GM21619 (cell line): Measurements from ENCODE around the gene SPATA31D1.

Source experiments
- ATAC-seq: cut with Tn5 transposase; IDR thresholded peaks from one replicate; pipeline ENCODE4 v1.9.1; 2021; ENCODE audit not compliant: unreplicated experiment

SPATA31D1 gene

DNA sequence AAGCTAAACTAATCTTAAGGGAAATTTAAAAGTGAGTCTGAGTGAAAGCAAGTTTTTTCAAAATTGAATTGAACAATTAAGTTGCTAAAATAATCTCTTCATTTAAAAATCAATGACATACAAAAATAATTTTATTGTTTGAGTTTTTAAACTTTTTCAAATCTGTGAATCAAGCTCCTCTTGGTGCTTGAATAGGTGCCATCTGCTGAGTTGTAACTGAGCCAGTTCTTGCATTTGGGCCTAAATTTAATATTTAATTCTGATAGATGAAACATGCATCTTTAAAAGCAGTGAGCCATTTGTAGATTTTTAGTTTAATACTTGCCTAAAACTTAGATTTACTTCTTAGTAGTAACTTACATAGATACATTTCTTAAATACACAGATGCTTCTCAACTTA, 31.8 kb downstream of the SPATA31D1 start:
- no peak for ATAC-seq

DNA sequence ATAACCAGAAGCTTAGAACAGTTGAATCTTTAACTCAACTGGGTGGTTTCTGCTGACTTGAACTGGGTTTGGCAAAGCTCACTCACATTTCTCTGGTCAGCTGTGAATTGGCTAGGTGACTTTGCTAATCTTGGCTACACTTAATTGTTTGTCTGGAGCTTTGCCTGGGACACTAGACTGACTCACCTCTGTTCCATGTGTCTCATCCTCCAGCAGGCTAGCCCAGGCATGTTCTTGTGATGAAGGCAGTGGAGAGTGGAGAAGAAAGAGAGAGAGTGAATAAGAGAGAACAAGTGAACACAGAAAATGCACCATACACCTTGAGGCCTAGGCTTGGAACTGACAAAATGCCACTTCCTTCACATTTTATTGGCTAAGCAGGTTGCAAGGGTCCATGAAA, 32.6 kb downstream of the SPATA31D1 start:
- no peak for ATAC-seq

DNA sequence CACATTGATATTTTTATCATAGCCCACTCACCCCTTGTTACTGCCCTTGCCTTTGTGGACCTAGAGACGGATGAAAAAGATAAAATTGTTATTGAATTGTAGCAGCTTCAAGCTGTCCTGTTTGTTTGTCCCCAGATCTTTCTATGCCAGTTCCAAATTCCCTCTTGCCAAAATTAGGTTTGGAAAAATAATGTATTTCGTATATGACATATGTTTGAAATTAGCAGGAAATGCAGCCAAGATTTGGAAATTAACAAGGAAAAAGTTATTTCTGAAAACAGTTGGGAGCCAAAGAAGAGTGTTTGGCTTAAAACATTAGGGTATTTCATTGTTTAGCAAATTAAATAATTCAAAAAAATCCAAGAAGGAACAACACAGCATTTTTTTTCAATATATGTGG, 33.5 kb downstream of the SPATA31D1 start:
- no peak for ATAC-seq

- ATAC-seq = no peak
Observed at GRCh38 chr9:82024908-82025307, 36.3 kb downstream of the SPATA31D1 start.

DNA sequence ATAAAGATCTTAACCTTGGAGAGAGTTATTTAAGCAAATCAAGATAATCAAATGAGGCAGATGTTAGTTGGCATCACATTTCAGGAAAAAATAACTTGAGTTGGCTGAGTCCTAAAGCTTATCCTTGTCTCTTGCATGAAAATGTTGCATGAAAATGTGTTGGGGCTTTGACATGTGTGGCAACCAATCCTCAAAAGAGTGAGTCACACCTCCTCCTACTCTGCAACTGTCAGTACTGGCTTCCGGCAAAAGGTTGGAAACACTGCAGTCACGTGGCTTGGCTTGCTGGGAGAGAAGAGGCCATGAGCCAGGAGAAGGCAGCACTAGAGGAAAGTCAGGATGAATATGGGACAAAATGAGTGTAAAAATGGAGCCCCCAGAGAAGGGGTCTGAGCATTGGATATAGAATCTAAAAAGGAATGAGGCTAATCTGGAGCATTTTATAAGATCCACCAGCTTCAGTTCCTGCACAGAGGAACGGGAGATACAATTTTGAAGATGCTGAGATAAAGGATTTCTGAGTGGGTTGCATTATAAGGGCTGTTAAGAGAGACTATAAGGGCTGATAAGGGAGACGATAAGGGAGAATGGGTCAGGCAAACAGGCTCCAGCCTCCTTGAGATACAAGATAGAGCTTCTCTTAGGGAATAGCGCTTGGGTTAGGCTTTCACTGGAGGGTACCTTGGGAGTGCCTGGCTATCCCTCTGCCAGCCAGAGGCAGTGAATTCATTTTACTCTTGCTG, 43.1 kb downstream of the SPATA31D1 start:
- no peak for ATAC-seq

- ATAC-seq = no peak
Observed at GRCh38 chr9:82034956-82035731, 46.6 kb downstream of the SPATA31D1 start.

GRCh38 chr9:82036086-82036485, 47.5 kb downstream of the SPATA31D1 start:
- no peak for ATAC-seq

DNA sequence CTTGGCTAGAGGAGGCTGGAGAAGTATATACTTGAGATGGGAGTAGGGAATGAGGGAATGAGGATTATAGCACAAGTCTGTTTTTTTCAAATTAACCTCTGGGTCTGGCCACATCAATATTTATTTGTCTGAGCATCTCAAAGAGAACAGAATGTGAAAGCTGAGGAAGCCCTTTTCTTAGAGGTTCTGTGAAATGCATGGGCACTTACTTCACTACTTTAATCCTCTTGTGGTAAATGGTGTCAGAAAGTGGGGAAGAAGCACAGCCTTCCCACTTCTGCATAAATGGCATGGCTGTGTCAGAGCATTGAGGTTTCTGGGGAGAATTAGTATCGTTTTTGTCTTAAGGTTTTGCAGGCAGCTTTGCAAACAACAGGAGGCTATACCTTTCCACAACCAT, 48.6 kb downstream of the SPATA31D1 start:
- no peak for ATAC-seq

GRCh38 chr9:82038897-82039296, 50.3 kb downstream of the SPATA31D1 start:
- no peak for ATAC-seq
